AG04450 (cell line): ENCODE data around the gene FRMD3. TPM values are rescaled to one million over a fixed set of nuclear protein-coding genes. Genes with fewer than 3 reads are reported as not detected.

Source experiments
- CTCF ChIA-PET: fragments of 300-600, 350-600 bp; formaldehyde crosslinking; extraction: SDS; loops from one replicate; lab custom pipeline; 2022; ENCODE audit warnings: antibody characterized with exemption, inconsistent platforms; lab: Charles Lee
- POLR2A ChIA-PET: fragments of 350-600 bp; formaldehyde crosslinking; extraction: SDS; loops from one replicate; lab custom pipeline; 2021; ENCODE audit warnings: antibody characterized with exemption, inconsistent platforms; lab: Yijun Ruan, JAX
- DNase-seq: peaks from one replicate; pipeline ENCODE4 v3.0.0-alpha.2; 2011; ENCODE audit warnings: low read depth, low spot score
- H3K27ac ChIP-seq: one replicate; pipeline ENCODE4 v1.5.1; 2012; ENCODE audit warnings: low read depth, low read length, control low read depth
- H3K27me3 ChIP-seq: one replicate; pipeline ENCODE4 v1.6.0; 2012; ENCODE audit warnings: low read length; ENCODE audit not compliant: control insufficient read depth, insufficient read depth
- H3K4me3 ChIP-seq: 2 replicates; pipeline ENCODE4 v1.5.1; 2011; ENCODE audit warnings: mild to moderate bottlenecking, low read depth, low read length, control low read depth
- H3K9me3 ChIP-seq: 2 replicates; pipeline ENCODE4 v1.5.1; 2012; ENCODE audit warnings: low read length; ENCODE audit not compliant: control insufficient read depth, insufficient read depth
- CTCF ChIP-seq: IDR thresholded peaks from 2 replicates; pipeline ENCODE4 v1.5.1; 2011; ENCODE audit warnings: low read depth, low read length, control low read depth, inconsistent platforms
- polyA plus RNA-seq: library from polyadenylated mRNA; depleted of rRNA; stranded (reverse); fragments of >200 nt; gene quantifications from 2 replicates; pipeline ENCODE4 v1.2.3, GENCODE V29; 2011

Gene FRMD3
- polyA plus RNA-seq, 1 experiment, result 0.10 TPM

GRCh38 chr9:83444110-83444509 lies 94.1 kb downstream of the FRMD3 start:
- Histone ChIP-seq H3K9me3 (peaks cover 5% of the 10 kb centered on the region; the same call in 1 of the 2 replicates), H3K4me3 (no peak overlapping the region), H3K27me3 (no peaks in the 10 kb centered on the region), H3K27ac (no peak overlapping the region)
- DNase-seq, result no peak
- ChIA-PET CTCF (no interaction called here), POLR2A (no interaction called here)
- no peak for TF ChIP-seq CTCF

- Histone ChIP-seq H3K4me3 (no peak overlapping the region), H3K9me3 (no peaks in the 10 kb centered on the region; the same call in 1 of the 2 replicates), H3K27me3 (no peaks in the 10 kb centered on the region), H3K27ac (no peak overlapping the region)
- no peak for TF ChIP-seq CTCF
- DNase-seq, result no peak
- POLR2A ChIA-PET, result no interaction called here
- CTCF ChIA-PET, result no interaction called here
Measured at GRCh38 chr9:83441390-83441789, 96.8 kb downstream of the FRMD3 start.

GRCh38 chr9:83440641-83441040 lies 97.6 kb downstream of the FRMD3 start:
- ChIA-PET POLR2A (no interaction called here), CTCF (no interaction called here)
- H3K27me3 ChIP-seq, result no peaks in the 10 kb centered on the region
- no peak overlapping the region for H3K27ac ChIP-seq
- H3K4me3 ChIP-seq, result no peak overlapping the region
- TF ChIP-seq CTCF, result no peak
- DNase-seq, result no peak
- no peaks in the 10 kb centered on the region for H3K9me3 ChIP-seq

GRCh38 chr9:83435301-83435700 lies 102.9 kb downstream of the FRMD3 start:
- DNase-seq, result no peak
- H3K9me3 ChIP-seq, result no peaks in the 10 kb centered on the region
- no peak for TF ChIP-seq CTCF
- ChIA-PET POLR2A (no interaction called here), CTCF (no interaction called here)
- H3K27ac ChIP-seq, result no peak overlapping the region
- H3K4me3 ChIP-seq, result no peak overlapping the region
- no peaks in the 10 kb centered on the region for H3K27me3 ChIP-seq

- Histone ChIP-seq H3K9me3 (no peaks in the 10 kb centered on the region), H3K27ac (no peak overlapping the region), H3K4me3 (no peak overlapping the region), H3K27me3 (no peaks in the 10 kb centered on the region)
- no peak for TF ChIP-seq CTCF
- DNase-seq, result no peak
- ChIA-PET CTCF (no interaction called here), POLR2A (no interaction called here)
Measured at GRCh38 chr9:83434254-83434653, 103.9 kb downstream of the FRMD3 start.
